GM12878 (cell line): ENCODE data around the gene HHAT.

ENCODE experiments used
- BMI1 ChIP-seq: fragments of 450-650 bp; IDR thresholded peaks from 2 replicates; pipeline ENCODE4 v1.6.1; 2016; ENCODE audit warnings: mild to moderate bottlenecking, moderate library complexity, borderline replicate concordance
- CBX3 ChIP-seq: fragments of 200-600 bp; sonication (generic); IDR thresholded peaks from 2 replicates; pipeline ENCODE4 v1.6.1; 2016; ENCODE audit warnings: low read depth, borderline replicate concordance
- GABPA ChIP-seq: IDR thresholded peaks from 2 replicates; pipeline ENCODE4 v1.6.1; 2014; ENCODE audit warnings: antibody characterized with exemption, low read depth, mild to moderate bottlenecking, inconsistent platforms
- NR2C1 ChIP-seq: fragments of 450-650 bp; IDR thresholded peaks from 2 replicates; pipeline ENCODE4 v1.6.1; 2017; ENCODE audit warnings: antibody characterized with exemption, mild to moderate bottlenecking, moderate library complexity
- POLR2A ChIP-seq: IDR thresholded peaks from 2 replicates; pipeline ENCODE4 v1.6.1; 2011; ENCODE audit warnings: low read depth, mild to moderate bottlenecking, low read length
- POLR2AphosphoS5 ChIP-seq: IDR thresholded peaks from 2 replicates; pipeline ENCODE4 v1.6.1; 2011; ENCODE audit warnings: mild to moderate bottlenecking, low read length, inconsistent platforms
- RB1 ChIP-seq: fragments of 450-650 bp; formaldehyde crosslinking; IDR thresholded peaks from 2 replicates; pipeline ENCODE4 v1.6.1; 2017; ENCODE audit warnings: mild to moderate bottlenecking, borderline replicate concordance
- TARDBP ChIP-seq: IDR thresholded peaks from 2 replicates; pipeline ENCODE4 v1.6.1; 2016; ENCODE audit warnings: borderline replicate concordance
- TF ChIP-seq, protein P1 (sequence below): IDR thresholded peaks from 2 replicates; pipeline ENCODE4 v1.6.1; 2012; ENCODE audit warnings: mild to moderate bottlenecking, low read depth, low read length
- TF ChIP-seq, protein P2 (sequence below), 3 experiments: IDR thresholded peaks in 2 of 3; conservative IDR thresholded peaks in 1 of 3; 2 replicates each; pipeline ENCODE4 v1.5.1; 2011; ENCODE audit warnings: low read depth in 3 of 3, low read length in 3 of 3, mild to moderate bottlenecking in 3 of 3, control low read depth in 2 of 3, moderate library complexity in 2 of 3, inconsistent platforms in 1 of 3, mixed read lengths in 1 of 3; ENCODE audit not compliant: control insufficient read depth in 2 of 3, insufficient read depth in 1 of 3; ENCODE audit errors: extremely low read depth in 1 of 3

DNA sequence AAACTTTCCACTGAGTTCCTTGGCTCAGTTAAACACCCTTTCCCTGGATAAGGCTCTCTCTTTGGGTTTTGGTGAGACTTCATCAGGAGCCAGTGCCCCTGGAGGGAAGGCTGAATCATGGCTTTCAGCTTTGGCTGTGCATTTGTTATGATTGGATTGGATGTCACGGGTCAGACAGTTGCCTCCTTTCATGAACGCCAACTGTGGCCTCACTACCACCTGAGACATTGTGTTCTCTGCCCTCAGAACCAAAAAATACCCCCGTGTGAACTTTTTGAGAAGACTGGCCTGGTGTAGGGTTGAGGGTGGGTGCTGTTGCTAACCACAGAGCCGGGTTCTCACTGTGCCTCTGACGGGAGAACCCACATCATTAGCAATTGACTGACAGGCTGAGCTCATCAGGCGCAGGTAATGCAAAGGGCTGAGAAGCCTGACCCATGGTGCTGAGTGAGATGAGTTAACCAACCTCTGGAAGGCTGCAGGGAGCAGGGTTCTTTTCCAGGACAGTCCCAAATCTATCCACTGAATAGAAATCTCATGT lies 65.6 kb downstream of the HHAT start:
- TF ChIP-seq, protein P1, sequence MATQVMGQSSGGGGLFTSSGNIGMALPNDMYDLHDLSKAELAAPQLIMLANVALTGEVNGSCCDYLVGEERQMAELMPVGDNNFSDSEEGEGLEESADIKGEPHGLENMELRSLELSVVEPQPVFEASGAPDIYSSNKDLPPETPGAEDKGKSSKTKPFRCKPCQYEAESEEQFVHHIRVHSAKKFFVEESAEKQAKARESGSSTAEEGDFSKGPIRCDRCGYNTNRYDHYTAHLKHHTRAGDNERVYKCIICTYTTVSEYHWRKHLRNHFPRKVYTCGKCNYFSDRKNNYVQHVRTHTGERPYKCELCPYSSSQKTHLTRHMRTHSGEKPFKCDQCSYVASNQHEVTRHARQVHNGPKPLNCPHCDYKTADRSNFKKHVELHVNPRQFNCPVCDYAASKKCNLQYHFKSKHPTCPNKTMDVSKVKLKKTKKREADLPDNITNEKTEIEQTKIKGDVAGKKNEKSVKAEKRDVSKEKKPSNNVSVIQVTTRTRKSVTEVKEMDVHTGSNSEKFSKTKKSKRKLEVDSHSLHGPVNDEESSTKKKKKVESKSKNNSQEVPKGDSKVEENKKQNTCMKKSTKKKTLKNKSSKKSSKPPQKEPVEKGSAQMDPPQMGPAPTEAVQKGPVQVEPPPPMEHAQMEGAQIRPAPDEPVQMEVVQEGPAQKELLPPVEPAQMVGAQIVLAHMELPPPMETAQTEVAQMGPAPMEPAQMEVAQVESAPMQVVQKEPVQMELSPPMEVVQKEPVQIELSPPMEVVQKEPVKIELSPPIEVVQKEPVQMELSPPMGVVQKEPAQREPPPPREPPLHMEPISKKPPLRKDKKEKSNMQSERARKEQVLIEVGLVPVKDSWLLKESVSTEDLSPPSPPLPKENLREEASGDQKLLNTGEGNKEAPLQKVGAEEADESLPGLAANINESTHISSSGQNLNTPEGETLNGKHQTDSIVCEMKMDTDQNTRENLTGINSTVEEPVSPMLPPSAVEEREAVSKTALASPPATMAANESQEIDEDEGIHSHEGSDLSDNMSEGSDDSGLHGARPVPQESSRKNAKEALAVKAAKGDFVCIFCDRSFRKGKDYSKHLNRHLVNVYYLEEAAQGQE, result no peak
- TF ChIP-seq BMI1 (peak; percentile 61; the same call in 1 of the 2 replicates), NR2C1 (0 out of 2 replicates have a peak, but pooled peaks have one; percentile 14), TARDBP (no peak), POLR2AphosphoS5 (peak; percentile 28; the same call in 1 of the 2 replicates), RB1 (no peak), POLR2A (no peak), GABPA (no peak), CBX3 (no peak)
- TF ChIP-seq, protein P2, sequence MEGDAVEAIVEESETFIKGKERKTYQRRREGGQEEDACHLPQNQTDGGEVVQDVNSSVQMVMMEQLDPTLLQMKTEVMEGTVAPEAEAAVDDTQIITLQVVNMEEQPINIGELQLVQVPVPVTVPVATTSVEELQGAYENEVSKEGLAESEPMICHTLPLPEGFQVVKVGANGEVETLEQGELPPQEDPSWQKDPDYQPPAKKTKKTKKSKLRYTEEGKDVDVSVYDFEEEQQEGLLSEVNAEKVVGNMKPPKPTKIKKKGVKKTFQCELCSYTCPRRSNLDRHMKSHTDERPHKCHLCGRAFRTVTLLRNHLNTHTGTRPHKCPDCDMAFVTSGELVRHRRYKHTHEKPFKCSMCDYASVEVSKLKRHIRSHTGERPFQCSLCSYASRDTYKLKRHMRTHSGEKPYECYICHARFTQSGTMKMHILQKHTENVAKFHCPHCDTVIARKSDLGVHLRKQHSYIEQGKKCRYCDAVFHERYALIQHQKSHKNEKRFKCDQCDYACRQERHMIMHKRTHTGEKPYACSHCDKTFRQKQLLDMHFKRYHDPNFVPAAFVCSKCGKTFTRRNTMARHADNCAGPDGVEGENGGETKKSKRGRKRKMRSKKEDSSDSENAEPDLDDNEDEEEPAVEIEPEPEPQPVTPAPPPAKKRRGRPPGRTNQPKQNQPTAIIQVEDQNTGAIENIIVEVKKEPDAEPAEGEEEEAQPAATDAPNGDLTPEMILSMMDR (IDR thresholded peaks at IDR 0.05 in 2 of 3, conservative IDR thresholded peaks at IDR 0.05 in 1 of 3; ENCODE audit: control insufficient read depth in 2 of 3, extremely low read depth in 1 of 3, insufficient read depth in 1 of 3, low read depth in 3 of 3, low read length in 3 of 3), result no peak
